IMR-90 (cell line): ENCODE data around the gene NR2F1. TPM values are rescaled to one million over a fixed set of nuclear protein-coding genes. Genes with fewer than 3 reads are reported as not detected.
A peak's percentile ranks its signal among the peaks of the same experiment; 100 is the strongest.

Experiments
- ATAC-seq: fragments of 200-7000 bp; cut with Tn5 transposase; 2 replicates; pipeline ENCODE4 v1.9.1; 2020; ENCODE audit warnings: low read depth, mild to moderate bottlenecking, moderate library complexity
- BruUV-seq: library from RNA; stranded (reverse); fragments of 400-500 nt; replicated peaks from 2 replicates; lab custom pipeline; 2021; lab: Mats Ljungman, UMichigan
- CTCF ChIA-PET: fragments of 300-600 bp; formaldehyde crosslinking; extraction: SDS; loops from one replicate; lab custom pipeline; 2021; ENCODE audit warnings: antibody characterized with exemption; lab: Yijun Ruan, JAX
- POLR2A ChIA-PET: fragments of 300-600 bp; sonication (Branson Sonifier 250); formaldehyde crosslinking; loops from one replicate; lab custom pipeline; 2022; ENCODE audit warnings: antibody characterized with exemption; ENCODE audit not compliant: unreplicated experiment; lab: Charles Lee
- DNase-seq: peaks from one replicate; pipeline ENCODE4 v3.0.0; 2013
- H2AFZ ChIP-seq: replicated peaks from 2 replicates; pipeline ENCODE3; 2013; ENCODE audit warnings: low read length, mild to moderate bottlenecking; ENCODE audit not compliant: poor library complexity
- H2AK5ac ChIP-seq: 2 replicates; pipeline ENCODE4 v1.6.1; 2013; ENCODE audit warnings: low read depth, low read length, inconsistent platforms
- H2AK9ac ChIP-seq: replicated peaks from 2 replicates; pipeline ENCODE3; 2013; ENCODE audit warnings: mild to moderate bottlenecking, low read depth, low read length, moderate library complexity; ENCODE audit not compliant: poor library complexity
- H2BK120ac ChIP-seq: 2 replicates; pipeline ENCODE4 v1.6.1; 2013; ENCODE audit warnings: low read depth, low read length, inconsistent platforms
- H2BK15ac ChIP-seq: 3 replicates; pipeline ENCODE4 v1.6.1; 2013; ENCODE audit warnings: low read depth, low read length, inconsistent platforms
- H2BK20ac ChIP-seq: 2 replicates; pipeline ENCODE4 v1.6.1; 2013; ENCODE audit warnings: low read depth, mild to moderate bottlenecking, inconsistent platforms, low read length, moderate library complexity
- H2BK5ac ChIP-seq: 2 replicates; pipeline ENCODE4 v1.6.1; 2013; ENCODE audit warnings: mild to moderate bottlenecking, low read depth, low read length, inconsistent platforms; ENCODE audit not compliant: poor library complexity, severe bottlenecking
- H3K14ac ChIP-seq: replicated peaks from 2 replicates; pipeline ENCODE4 v1.6.1; 2013; ENCODE audit warnings: low read depth, low read length, inconsistent platforms
- H3K18ac ChIP-seq: 2 replicates; pipeline ENCODE4 v1.6.1; 2013; ENCODE audit warnings: low read depth, low read length, control low read depth
- H3K23ac ChIP-seq: 2 replicates; pipeline ENCODE4 v1.6.1; 2013; ENCODE audit warnings: low read depth, low read length, inconsistent platforms
- H3K27ac ChIP-seq: 2 replicates; pipeline ENCODE4 v1.5.1; 2013; ENCODE audit warnings: mild to moderate bottlenecking, control low read depth, low read length; ENCODE audit not compliant: insufficient read depth
- H3K27me3 ChIP-seq: 2 replicates; pipeline ENCODE4 v1.6.1; 2013; ENCODE audit warnings: low read length; ENCODE audit not compliant: control insufficient read depth, insufficient read depth
- H3K36me3 ChIP-seq: 2 replicates; pipeline ENCODE4 v1.6.1; 2013; ENCODE audit warnings: low read length, mixed read lengths; ENCODE audit not compliant: control insufficient read depth, insufficient read depth
- H3K4ac ChIP-seq: 2 replicates; pipeline ENCODE4 v1.6.1; 2013; ENCODE audit warnings: low read depth, low read length, inconsistent platforms
- H3K4me1 ChIP-seq: 2 replicates; pipeline ENCODE4 v1.6.1; 2013; ENCODE audit warnings: low read length, mixed read lengths; ENCODE audit not compliant: control insufficient read depth, insufficient read depth
- H3K4me2 ChIP-seq: 2 replicates; pipeline ENCODE4 v1.6.1; 2013; ENCODE audit warnings: low read depth, mild to moderate bottlenecking, control low read depth, low read length, moderate library complexity
- H3K4me3 ChIP-seq: 2 replicates; pipeline ENCODE4 v1.5.1; 2013; ENCODE audit warnings: low read depth, mild to moderate bottlenecking, control low read depth, low read length, moderate library complexity; ENCODE audit not compliant: insufficient read depth
- H3K56ac ChIP-seq: 2 replicates; pipeline ENCODE4 v1.6.1; 2013; ENCODE audit warnings: low read length, inconsistent platforms; ENCODE audit not compliant: insufficient read depth; ENCODE audit errors: extremely low read depth
- H3K79me1 ChIP-seq, 2 experiments: 2 replicates each; pipeline ENCODE4 v1.6.1; 2013; ENCODE audit warnings: low read length in 2 of 2, inconsistent platforms in 1 of 2, low read depth in 1 of 2
- H3K9ac ChIP-seq: 2 replicates; pipeline ENCODE4 v1.6.1; 2013; ENCODE audit warnings: low read depth, low read length, control low read depth
- H3K9me1 ChIP-seq: 2 replicates; pipeline ENCODE4 v1.6.1; 2013; ENCODE audit warnings: low read length, inconsistent platforms; ENCODE audit not compliant: insufficient read depth
- H3K9me3 ChIP-seq: 2 replicates; pipeline ENCODE4 v1.6.1; 2013; ENCODE audit warnings: low read length; ENCODE audit not compliant: control insufficient read depth, insufficient read depth
- H4K20me1 ChIP-seq: 2 replicates; pipeline ENCODE4 v1.6.1; 2013; ENCODE audit warnings: low read length, inconsistent platforms; ENCODE audit not compliant: insufficient read depth
- H4K5ac ChIP-seq: 2 replicates; pipeline ENCODE4 v1.6.1; 2013; ENCODE audit warnings: mild to moderate bottlenecking, low read depth, low read length, control low read depth
- H4K8ac ChIP-seq, 2 experiments: 2 replicates each; pipeline ENCODE4 v1.6.1; 2013; ENCODE audit warnings: low read depth in 2 of 2, low read length in 2 of 2, control low read depth in 1 of 2, inconsistent platforms in 1 of 2
- H4K91ac ChIP-seq: 2 replicates; pipeline ENCODE4 v1.6.1; 2013; ENCODE audit warnings: low read depth, low read length, inconsistent platforms; ENCODE audit not compliant: insufficient read depth
- CHD1 ChIP-seq: IDR thresholded peaks from 2 replicates; pipeline ENCODE4 v1.6.1; 2012; ENCODE audit warnings: low read depth, low read length, improper control_type of control experiment
- MAZ ChIP-seq: IDR thresholded peaks from 2 replicates; pipeline ENCODE4 v1.6.1; 2012; ENCODE audit warnings: low read depth, mild to moderate bottlenecking, low read length, improper control_type of control experiment, moderate library complexity, borderline replicate concordance
- RCOR1 ChIP-seq: IDR thresholded peaks from 2 replicates; pipeline ENCODE4 v1.6.1; 2012; ENCODE audit warnings: mild to moderate bottlenecking, low read length, improper control_type of control experiment; ENCODE audit not compliant: insufficient replicate concordance
- WGBS, 2 experiments: methylation state at CpG; one replicate each; pipeline versions ENCODE4 v1.1.5 to v1.1.7; 2013; ENCODE audit warnings: missing lambda C conversion rate in 2 of 2; ENCODE audit not compliant: insufficient read length in 1 of 2; ENCODE audit errors: extremely low coverage in 2 of 2; 5-methylcytosine and 5-hydroxymethylcytosine counted together
- dilution Hi-C: fragments of 300-500 bp; cut with HindIII; formaldehyde crosslinking; loops from one replicate; pipeline ENCODE4 v1.14.3; 2018; ENCODE audit warnings: low sequenced_read_pairs; ENCODE audit not compliant: unreplicated experiment
- in situ Hi-C: fragments of 300-500 bp; cut with MboI; formaldehyde crosslinking; loops from 3 replicates; pipeline ENCODE4 v1.14.3; 2019; ENCODE audit warnings: low sequenced_read_pairs, inconsistent platforms, mixed read lengths
- intact Hi-C: fragments of 100-400 bp; cut with micrococcal nuclease; formaldehyde crosslinking; loops from 2 replicates; pipeline ENCODE4 v1.10.0; 2022
- polyA plus RNA-seq, 3 experiments: library from polyadenylated mRNA; depleted of rRNA; stranded (reverse); fragments of >200 nt; gene quantifications; 2 replicates each; pipeline ENCODE4 v1.2.3, GENCODE V29; 2012; ENCODE audit warnings: low replicate concordance in 1 of 3
- total RNA-seq: library from RNA; depleted of rRNA; stranded (reverse); fragments of >200 nt; gene quantifications from 2 replicates; pipeline ENCODE4 v1.2.3, GENCODE V29; 2012
- TF ChIP-seq, protein P1 (sequence below): fragments of 150-350 bp; IDR thresholded peaks from 2 replicates; pipeline ENCODE4 v1.6.1; 2016; ENCODE audit warnings: low read depth, mild to moderate bottlenecking, low read length, moderate library complexity, borderline replicate concordance

NR2F1 gene
- total and polyA plus RNA-seq, 2 of the 4 experiments (the other 2 are of a cell fraction), result 19.0 to 160 TPM

DNA sequence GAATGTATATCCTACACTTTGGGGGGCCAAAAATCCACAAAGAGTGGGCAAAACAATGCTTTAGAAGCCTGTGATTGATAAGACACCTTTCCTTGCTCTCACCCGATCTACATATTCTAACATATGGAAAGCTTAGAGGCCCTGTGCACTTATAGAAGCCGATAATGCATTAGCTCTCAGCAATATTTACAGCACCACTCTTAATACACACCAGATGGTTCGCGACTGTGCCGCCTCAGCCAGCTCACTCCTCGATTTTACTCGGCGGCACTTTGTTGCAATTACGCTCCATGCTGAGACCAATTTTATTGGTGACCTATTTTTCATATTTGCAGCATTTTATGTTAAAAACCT lies 18.8 kb downstream of the NR2F1 start:
- dilution Hi-C loops (no loop called here), intact Hi-C loops (loop anchor here (5.0 to 10.0 kb wide), 2 partner anchors 1013 to 1091 kb away; partner anchors contain the start of genes KIAA0825 and SLF1), in situ Hi-C loops (no loop called here)
- TF ChIP-seq MAZ (no peak), RCOR1 (no peak), CHD1 (no peak)
- TF ChIP-seq, protein P1, sequence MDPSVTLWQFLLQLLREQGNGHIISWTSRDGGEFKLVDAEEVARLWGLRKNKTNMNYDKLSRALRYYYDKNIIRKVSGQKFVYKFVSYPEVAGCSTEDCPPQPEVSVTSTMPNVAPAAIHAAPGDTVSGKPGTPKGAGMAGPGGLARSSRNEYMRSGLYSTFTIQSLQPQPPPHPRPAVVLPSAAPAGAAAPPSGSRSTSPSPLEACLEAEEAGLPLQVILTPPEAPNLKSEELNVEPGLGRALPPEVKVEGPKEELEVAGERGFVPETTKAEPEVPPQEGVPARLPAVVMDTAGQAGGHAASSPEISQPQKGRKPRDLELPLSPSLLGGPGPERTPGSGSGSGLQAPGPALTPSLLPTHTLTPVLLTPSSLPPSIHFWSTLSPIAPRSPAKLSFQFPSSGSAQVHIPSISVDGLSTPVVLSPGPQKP, result no peak
- Histone ChIP-seq H2AK9ac (no peak overlapping the region), H3K27me3 (no peaks in the 10 kb centered on the region), H3K4me1 (peaks cover 20% of the 10 kb centered on the region), H3K27ac (peak overlapping the region; percentile 73), H2AK5ac (no peak overlapping the region; the same call in none of the 2 replicates), H2BK20ac (peak overlapping the region; percentile 71; the same call in 1 of the 2 replicates), H3K36me3 (no peaks in the 10 kb centered on the region), H2BK120ac (peak overlapping the region; percentile 58; the same call in 1 of the 2 replicates), H2AFZ (peak overlapping the region; percentile 83), H4K8ac (peak overlapping the region; percentile 3 to 56; a peak in 3 of 4 replicates), H2BK15ac (no peak overlapping the region), H2BK5ac (peak overlapping the region; percentile 75), H3K23ac (peak overlapping the region; percentile 90), H3K14ac (peak overlapping the region; percentile 38), H3K9ac (peak overlapping the region; percentile 21), H4K20me1 (no peaks in the 10 kb centered on the region), H3K56ac (peak overlapping the region; percentile 68), H4K5ac (peak overlapping the region; percentile 79), H3K4me3 (peak overlapping the region; percentile 39), H3K4me2 (peak overlapping the region; percentile 94), H3K9me1 (0 out of 2 replicates have a peak, but pooled peaks cover 10% of the 10 kb centered on the region), H3K9me3 (no peaks in the 10 kb centered on the region), H3K79me1 (peaks cover 8 to 22% of the 10 kb centered on the region in 2 experiments; a peak in 3 of 4 replicates), H3K4ac (peak overlapping the region; percentile 75), H3K18ac (peak overlapping the region; percentile 67), H4K91ac (peak overlapping the region; percentile 14)
- ChIA-PET POLR2A (interaction anchor here (0.5 to 1.3 kb wide), 5 partner anchors 10 to 1654 kb away, joined by 3 to 8 read pairs (median 3); partner anchors contain the start of gene NR2F1), CTCF (interaction anchor here (1.2 to 2.0 kb wide), 2 partner anchors 12 to 189 kb away, joined by 4 to 6 read pairs; no protein-coding TSS in a partner anchor)
- DNase-seq, result no peak
- ATAC-seq, result peak; percentile 7
- BruUV-seq, result no TSS peak
- 0% methylated on average over 2 of the region's 9 CpGs; no CpG with 5 or more reads in 1 of the 2 experiments for WGBS, 2 experiments
